ENCODE data around the gene HHAT.

The HHAT gene

DNA sequence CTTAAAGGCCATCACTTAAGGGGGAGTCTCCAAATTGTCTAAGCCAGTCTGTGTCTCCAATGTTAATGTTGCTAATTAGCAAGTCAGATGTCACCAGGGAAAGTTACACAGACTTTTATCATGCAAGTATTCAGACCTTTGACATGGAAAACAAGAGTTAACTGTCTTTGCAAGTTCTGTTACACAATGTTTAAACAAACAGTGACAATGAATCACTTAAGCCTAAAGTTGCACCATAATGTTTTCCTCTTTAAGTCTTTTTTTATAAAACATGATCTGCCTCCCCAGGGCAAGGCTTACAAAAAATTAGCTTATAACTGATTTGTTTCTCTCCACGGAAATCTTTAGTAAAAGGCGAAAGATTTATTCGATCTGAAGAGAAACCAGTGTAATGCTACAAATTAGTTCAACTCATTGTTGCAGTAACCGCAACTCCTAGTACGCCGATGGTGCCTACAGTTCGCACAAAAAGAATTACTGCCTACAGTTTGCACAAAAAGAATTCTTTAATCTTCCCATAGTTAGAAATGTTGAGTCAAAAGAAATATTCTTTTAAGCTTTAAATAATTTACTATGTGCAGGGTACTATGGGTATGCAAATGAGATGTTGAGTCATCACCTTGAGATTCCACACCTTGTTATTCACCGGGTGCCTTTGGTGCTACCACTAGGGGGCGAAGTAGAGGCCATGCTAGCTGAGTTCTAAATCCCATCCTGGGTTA lies 45.3 kb downstream of the HHAT start:
- DNase-seq (ENCODE audit: low spot score), result peak; percentile 74

DNA sequence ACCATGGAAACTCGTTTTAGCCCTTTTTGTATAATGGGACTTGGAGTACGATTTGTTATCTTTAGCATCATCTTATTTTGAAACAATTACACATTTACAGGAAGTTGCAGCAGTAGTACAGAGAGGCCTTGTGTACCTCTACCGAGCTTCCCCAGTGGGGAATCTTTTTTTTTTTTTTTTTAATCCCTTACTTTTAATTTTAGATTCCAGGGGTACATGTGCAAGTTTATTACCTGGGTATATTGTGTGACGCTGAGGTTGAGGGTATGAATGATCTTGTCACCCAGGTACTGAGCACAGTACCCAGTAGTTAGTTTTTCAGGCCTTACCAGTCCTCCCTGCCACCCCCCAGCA lies 45.9 kb downstream of the HHAT start:
- DNase-seq (ENCODE audit: low spot score), result no peak
- TF ChIP-seq, protein P1, sequence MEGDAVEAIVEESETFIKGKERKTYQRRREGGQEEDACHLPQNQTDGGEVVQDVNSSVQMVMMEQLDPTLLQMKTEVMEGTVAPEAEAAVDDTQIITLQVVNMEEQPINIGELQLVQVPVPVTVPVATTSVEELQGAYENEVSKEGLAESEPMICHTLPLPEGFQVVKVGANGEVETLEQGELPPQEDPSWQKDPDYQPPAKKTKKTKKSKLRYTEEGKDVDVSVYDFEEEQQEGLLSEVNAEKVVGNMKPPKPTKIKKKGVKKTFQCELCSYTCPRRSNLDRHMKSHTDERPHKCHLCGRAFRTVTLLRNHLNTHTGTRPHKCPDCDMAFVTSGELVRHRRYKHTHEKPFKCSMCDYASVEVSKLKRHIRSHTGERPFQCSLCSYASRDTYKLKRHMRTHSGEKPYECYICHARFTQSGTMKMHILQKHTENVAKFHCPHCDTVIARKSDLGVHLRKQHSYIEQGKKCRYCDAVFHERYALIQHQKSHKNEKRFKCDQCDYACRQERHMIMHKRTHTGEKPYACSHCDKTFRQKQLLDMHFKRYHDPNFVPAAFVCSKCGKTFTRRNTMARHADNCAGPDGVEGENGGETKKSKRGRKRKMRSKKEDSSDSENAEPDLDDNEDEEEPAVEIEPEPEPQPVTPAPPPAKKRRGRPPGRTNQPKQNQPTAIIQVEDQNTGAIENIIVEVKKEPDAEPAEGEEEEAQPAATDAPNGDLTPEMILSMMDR (IDR thresholded peaks at IDR 0.05; ENCODE audit: borderline replicate concordance, control extremely low read depth, extremely low read depth, insufficient read depth, missing control alignments), result no peak
- in situ Hi-C loops (cut with MboI; ENCODE audit: low sequenced_read_pairs, unreplicated experiment), result no loop called here

More for the DNA sequence above, 45.3 kb downstream of the HHAT start:
- in situ Hi-C loops (cut with MboI; ENCODE audit: low sequenced_read_pairs, unreplicated experiment), result no loop called here
- TF ChIP-seq, protein P1 (IDR thresholded peaks at IDR 0.05; ENCODE audit: borderline replicate concordance, control extremely low read depth, extremely low read depth, insufficient read depth, missing control alignments), result peak; percentile 42

DNA sequence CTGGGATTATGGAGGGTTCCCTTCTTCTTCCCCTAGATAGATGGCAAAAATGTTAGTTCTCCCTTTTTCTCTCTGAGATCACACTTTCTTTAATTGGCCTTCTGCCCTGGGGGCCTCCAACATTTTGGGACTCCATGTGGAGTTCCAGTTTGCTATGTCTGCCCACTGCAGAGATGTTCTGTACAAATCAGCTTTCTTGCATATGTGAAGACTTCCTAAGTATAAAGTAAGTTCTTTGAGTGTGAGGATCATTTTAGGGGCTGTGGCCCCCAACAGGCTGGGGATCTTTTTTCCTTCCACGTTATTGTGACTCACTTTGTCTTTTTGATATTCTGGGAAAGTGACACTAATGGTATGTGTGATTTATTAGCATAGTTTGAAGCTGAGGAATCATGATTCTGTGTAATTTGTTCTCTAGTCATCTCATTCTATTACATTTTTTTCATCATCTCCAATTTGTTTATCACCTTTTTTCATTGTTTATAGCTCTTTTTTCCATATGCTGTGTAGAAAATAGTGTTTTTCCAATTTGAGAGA lies 48.2 kb downstream of the HHAT start:
- in situ Hi-C loops (cut with MboI; ENCODE audit: low sequenced_read_pairs, unreplicated experiment), result no loop called here
- TF ChIP-seq, protein P1 (IDR thresholded peaks at IDR 0.05; ENCODE audit: borderline replicate concordance, control extremely low read depth, extremely low read depth, insufficient read depth, missing control alignments), result no peak
- no peak for DNase-seq (ENCODE audit: low spot score)

DNA sequence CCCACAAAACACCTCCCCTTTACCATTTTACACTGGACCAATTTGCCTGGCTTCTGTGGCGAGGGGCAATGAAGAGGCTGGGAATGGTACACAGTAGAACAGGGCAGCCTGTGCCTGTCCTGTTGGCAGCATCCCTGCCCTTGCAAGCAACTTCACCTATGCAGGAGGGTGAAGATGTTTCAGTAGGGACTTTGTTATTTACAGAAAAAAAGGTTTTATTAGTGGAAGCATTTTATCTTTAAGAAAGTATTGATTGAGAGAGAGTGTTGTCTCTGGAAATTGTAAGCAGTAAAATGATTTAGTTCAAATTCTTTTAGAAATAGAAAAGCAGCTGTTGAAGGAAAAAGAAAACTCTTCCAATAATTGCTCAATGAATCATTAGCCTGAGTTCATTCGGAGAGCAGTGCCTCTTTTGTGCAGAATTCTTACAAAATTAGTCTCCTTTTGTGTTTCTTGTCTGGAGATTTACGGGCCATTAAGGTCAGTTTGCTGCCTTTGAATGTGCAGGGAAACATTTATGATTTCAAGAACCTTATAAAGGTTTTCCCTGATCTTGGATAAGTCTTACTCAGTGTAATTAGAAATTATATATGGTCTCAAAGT lies 49.1 kb downstream of the HHAT start:
- DNase-seq (ENCODE audit: low spot score), result no peak
- in situ Hi-C loops (cut with MboI; ENCODE audit: low sequenced_read_pairs, unreplicated experiment), result no loop called here
- TF ChIP-seq, protein P1 (IDR thresholded peaks at IDR 0.05; ENCODE audit: borderline replicate concordance, control extremely low read depth, extremely low read depth, insufficient read depth, missing control alignments), result no peak

DNA sequence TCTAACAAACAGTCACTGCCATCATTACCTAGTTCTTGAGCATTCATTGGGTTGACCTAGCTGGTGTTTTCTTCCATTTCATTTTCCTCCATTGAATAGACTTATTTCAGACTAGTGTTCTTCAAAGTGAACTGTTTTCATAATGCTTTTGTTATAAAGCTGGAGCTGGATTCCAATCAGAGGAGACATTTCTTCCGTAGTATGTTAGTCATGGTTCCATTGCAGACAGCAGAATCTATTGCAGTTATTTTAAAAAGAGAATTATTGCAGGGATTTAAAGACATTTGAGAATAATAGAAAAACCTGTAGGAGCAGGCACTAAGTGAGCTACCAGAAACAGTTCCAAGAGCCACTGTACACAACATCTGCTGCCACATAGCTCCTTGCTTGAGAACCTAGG lies 50.0 kb downstream of the HHAT start:
- TF ChIP-seq, protein P1 (IDR thresholded peaks at IDR 0.05; ENCODE audit: borderline replicate concordance, control extremely low read depth, extremely low read depth, insufficient read depth, missing control alignments), result no peak
- no peak for DNase-seq (ENCODE audit: low spot score)
- in situ Hi-C loops (cut with MboI; ENCODE audit: low sequenced_read_pairs, unreplicated experiment), result no loop called here

DNA sequence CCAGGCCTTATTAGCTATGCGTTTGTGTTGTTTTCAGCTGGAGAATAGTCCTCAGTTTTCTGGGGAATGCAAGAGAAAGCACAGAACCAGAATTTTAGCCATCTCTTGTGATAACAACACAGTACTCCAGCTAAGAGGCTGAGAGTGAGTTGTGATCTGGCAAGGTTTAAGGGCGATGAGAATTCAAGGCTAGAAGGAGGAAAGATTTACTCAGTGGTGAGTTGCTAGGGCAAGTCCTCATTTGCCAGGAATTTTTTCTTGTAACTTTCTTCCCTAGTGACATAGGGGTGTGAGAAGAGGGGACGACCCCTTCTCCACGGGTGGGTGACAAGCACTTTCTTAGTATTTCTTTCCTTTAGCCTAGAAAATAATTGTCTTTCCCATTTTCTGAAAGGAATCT lies 53.2 kb downstream of the HHAT start:
- DNase-seq (ENCODE audit: low spot score), result no peak
- in situ Hi-C loops (cut with MboI; ENCODE audit: low sequenced_read_pairs, unreplicated experiment), result no loop called here
- TF ChIP-seq, protein P1 (IDR thresholded peaks at IDR 0.05; ENCODE audit: borderline replicate concordance, control extremely low read depth, extremely low read depth, insufficient read depth, missing control alignments), result no peak

All from GM13976 (cell line).